ENCODE data around the gene NFKBIL1. TPM values are rescaled to one million over a fixed set of nuclear protein-coding genes. Genes with fewer than 3 reads are reported as not detected.
A peak's percentile ranks its signal among the peaks of the same experiment; 100 is the strongest.

NFKBIL1 gene
- total and polyA plus RNA-seq, 2 experiments from 2014 or later: 25.0 to 28.9 TPM

DNA sequence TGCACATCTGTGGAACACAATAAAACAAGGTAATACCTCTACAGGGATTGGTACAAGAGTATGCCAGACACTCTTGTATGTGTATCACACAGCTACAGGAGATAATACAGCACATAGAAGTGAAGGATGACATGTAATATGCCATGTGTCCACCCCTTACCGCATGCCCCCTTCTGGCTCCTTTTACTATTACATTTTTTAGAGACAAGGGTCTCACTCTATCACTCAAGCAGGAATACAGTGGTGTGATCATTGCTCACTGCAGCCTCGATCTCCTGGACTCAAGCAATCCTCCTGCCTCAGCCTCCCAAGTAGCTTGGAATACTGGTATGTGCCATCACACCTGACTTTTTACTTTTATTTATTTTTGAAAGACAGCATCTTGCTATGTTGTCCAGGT lies 49.6 kb downstream of the NFKBIL1 start:
- no peaks in the 10 kb centered on the region for H4K20me1 ChIP-seq (ENCODE audit: insufficient read depth, poor library complexity, severe bottlenecking)
- H3K4me3 ChIP-seq: no peak overlapping the region
- H3K79me2 ChIP-seq: no peaks in the 10 kb centered on the region
- H3K27ac ChIP-seq: no peak overlapping the region
- no peaks in the 10 kb centered on the region for H3K27me3 ChIP-seq
- H3K4me1 ChIP-seq (ENCODE audit: insufficient read depth): no peaks in the 10 kb centered on the region
- 39% methylated on average over 2 of the region's 2 CpGs for WGBS (ENCODE audit: low lambda C conversion rate, missing lambda C conversion rate)
- TF ChIP-seq EZH2phosphoT487 (IDR thresholded peaks at IDR 0.05; ENCODE audit: low read depth, severe bottlenecking, unreplicated experiment) (no peak), EZH2 (IDR thresholded peaks at IDR 0.05; ENCODE audit: borderline replicate concordance) (no peak)
- TF ChIP-seq, protein P1, sequence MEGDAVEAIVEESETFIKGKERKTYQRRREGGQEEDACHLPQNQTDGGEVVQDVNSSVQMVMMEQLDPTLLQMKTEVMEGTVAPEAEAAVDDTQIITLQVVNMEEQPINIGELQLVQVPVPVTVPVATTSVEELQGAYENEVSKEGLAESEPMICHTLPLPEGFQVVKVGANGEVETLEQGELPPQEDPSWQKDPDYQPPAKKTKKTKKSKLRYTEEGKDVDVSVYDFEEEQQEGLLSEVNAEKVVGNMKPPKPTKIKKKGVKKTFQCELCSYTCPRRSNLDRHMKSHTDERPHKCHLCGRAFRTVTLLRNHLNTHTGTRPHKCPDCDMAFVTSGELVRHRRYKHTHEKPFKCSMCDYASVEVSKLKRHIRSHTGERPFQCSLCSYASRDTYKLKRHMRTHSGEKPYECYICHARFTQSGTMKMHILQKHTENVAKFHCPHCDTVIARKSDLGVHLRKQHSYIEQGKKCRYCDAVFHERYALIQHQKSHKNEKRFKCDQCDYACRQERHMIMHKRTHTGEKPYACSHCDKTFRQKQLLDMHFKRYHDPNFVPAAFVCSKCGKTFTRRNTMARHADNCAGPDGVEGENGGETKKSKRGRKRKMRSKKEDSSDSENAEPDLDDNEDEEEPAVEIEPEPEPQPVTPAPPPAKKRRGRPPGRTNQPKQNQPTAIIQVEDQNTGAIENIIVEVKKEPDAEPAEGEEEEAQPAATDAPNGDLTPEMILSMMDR (IDR thresholded peaks at IDR 0.05; ENCODE audit: poor library complexity): peak; percentile 21
- H3K36me3 ChIP-seq (replicated peaks; ENCODE audit: insufficient read depth, low read depth): no peaks in the 10 kb centered on the region
- H3K9me3 ChIP-seq (ENCODE audit: low read depth): no peaks in the 10 kb centered on the region
- H2AFZ ChIP-seq: no peak overlapping the region
- H3K4me2 ChIP-seq: no peak overlapping the region
- H3K9me2 ChIP-seq (replicated peaks; ENCODE audit: insufficient read depth): no peaks in the 10 kb centered on the region
- DNase-seq (ENCODE audit: low spot score): no peak

DNA sequence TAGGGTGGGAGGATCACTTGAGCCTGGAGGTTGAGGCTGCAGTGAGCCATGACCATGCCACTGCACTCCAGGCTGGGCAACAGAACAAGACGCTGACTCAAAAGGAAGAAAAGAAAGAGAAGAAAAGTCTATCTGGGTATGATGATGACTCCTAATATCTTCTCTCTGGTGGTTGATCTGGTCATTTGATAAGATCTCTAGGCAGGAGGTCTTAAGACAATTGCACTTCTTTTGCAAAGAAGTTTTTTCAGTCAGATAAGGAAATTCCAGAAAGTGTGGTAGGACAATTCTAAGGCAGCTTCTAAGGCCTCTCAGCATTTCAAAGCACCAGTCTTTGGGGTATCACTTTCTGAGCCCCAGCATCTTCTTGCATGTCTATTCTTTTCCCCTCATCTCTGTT lies 59.9 kb downstream of the NFKBIL1 start:
- 73% methylated on average over 1 of the region's 1 CpG for WGBS (ENCODE audit: low lambda C conversion rate, missing lambda C conversion rate)
- H3K9me2 ChIP-seq (replicated peaks; ENCODE audit: insufficient read depth): no peaks in the 10 kb centered on the region
- H3K4me1 ChIP-seq (ENCODE audit: insufficient read depth): no peaks in the 10 kb centered on the region
- no peaks in the 10 kb centered on the region for H3K36me3 ChIP-seq (replicated peaks; ENCODE audit: insufficient read depth, low read depth)
- H3K27ac ChIP-seq: no peak overlapping the region
- H3K9me3 ChIP-seq (ENCODE audit: low read depth): no peaks in the 10 kb centered on the region
- no peak for DNase-seq (ENCODE audit: low spot score)
- no peak overlapping the region for H2AFZ ChIP-seq
- no peaks in the 10 kb centered on the region for H4K20me1 ChIP-seq (ENCODE audit: insufficient read depth, poor library complexity, severe bottlenecking)
- H3K4me3 ChIP-seq: no peak overlapping the region
- no peak overlapping the region for H3K4me2 ChIP-seq
- no peaks in the 10 kb centered on the region for H3K79me2 ChIP-seq
- H3K27me3 ChIP-seq: no peaks in the 10 kb centered on the region
- TF ChIP-seq EZH2phosphoT487 (IDR thresholded peaks at IDR 0.05; ENCODE audit: low read depth, severe bottlenecking, unreplicated experiment) (no peak), EZH2 (IDR thresholded peaks at IDR 0.05; ENCODE audit: borderline replicate concordance) (no peak)
- TF ChIP-seq, protein P1 (IDR thresholded peaks at IDR 0.05; ENCODE audit: poor library complexity): no peak

Small RNAs within 50 kb of the gene (small RNA-seq; reads per million reads assigned to genes)
- not detected for gene AL663061.1
- 820 reads per million, percentile 99 among the genes with 10 or more reads in this experiment for gene SNORD117
- not detected for gene SNORD84

Other genes with a start within 250 kb of the NFKBIL1 start
Only the 30 nearest of the 31 such genes appear.
- 46.9 and 52.2 TPM in 2 replicates for gene HLA-B, start 190.4 kb upstream of the NFKBIL1 start, total RNA-seq
- 151 and 216 TPM in 2 replicates for gene HLA-B, start 190.4 kb upstream of the NFKBIL1 start, polyA plus RNA-seq
- gene MICA, start 144.0 kb upstream of the NFKBIL1 start, total RNA-seq: 32.6 and 36.0 TPM in 2 replicates
- 41.9 and 43.8 TPM in 2 replicates for gene MICA, start 144.0 kb upstream of the NFKBIL1 start, polyA plus RNA-seq
- gene MICB, start 49.5 kb upstream of the NFKBIL1 start, total RNA-seq: 0.40 and 0.67 TPM in 2 replicates
- 0.11 and 0.44 TPM in 2 replicates for gene MICB, start 49.5 kb upstream of the NFKBIL1 start, polyA plus RNA-seq
- gene MCCD1, start 18.6 kb upstream of the NFKBIL1 start, total RNA-seq: 0.47 and 1.2 TPM in 2 replicates
- gene MCCD1, start 18.6 kb upstream of the NFKBIL1 start, polyA plus RNA-seq: 1.3 and 2.0 TPM in 2 replicates
- 207 and 287 TPM in 2 replicates for gene DDX39B, start 5.6 kb upstream of the NFKBIL1 start, total RNA-seq
- 210 and 238 TPM in 2 replicates for gene DDX39B, start 5.6 kb upstream of the NFKBIL1 start, polyA plus RNA-seq
- 0.63 and 0.88 TPM in 2 replicates for gene ATP6V1G2, start 1.0 kb upstream of the NFKBIL1 start, total RNA-seq
- 0.73 TPM in 1 of 2 replicates, not detected in the other for gene ATP6V1G2, start 1.0 kb upstream of the NFKBIL1 start, polyA plus RNA-seq
- not detected in 2 replicates for gene LTA, start 24.7 kb downstream of the NFKBIL1 start, total RNA-seq
- gene LTA, start 24.7 kb downstream of the NFKBIL1 start, polyA plus RNA-seq: not detected in 2 replicates
- gene TNF, start 28.0 kb downstream of the NFKBIL1 start, total RNA-seq: 0.63 TPM in 1 of 2 replicates, not detected in the other
- gene TNF, start 28.0 kb downstream of the NFKBIL1 start, polyA plus RNA-seq: 0.91 and 1.3 TPM in 2 replicates
- gene LTB, start 34.8 kb downstream of the NFKBIL1 start, total RNA-seq: 2.4 and 4.0 TPM in 2 replicates
- gene LTB, start 34.8 kb downstream of the NFKBIL1 start, polyA plus RNA-seq: 6.0 and 10.6 TPM in 2 replicates
- not detected in 2 replicates for gene LST1, start 38.7 kb downstream of the NFKBIL1 start, total RNA-seq
- gene LST1, start 38.7 kb downstream of the NFKBIL1 start, polyA plus RNA-seq: 1.5 and 2.4 TPM in 2 replicates
- not detected in 2 replicates for gene NCR3, start 45.4 kb downstream of the NFKBIL1 start, total RNA-seq
- not detected in 2 replicates for gene NCR3, start 45.4 kb downstream of the NFKBIL1 start, polyA plus RNA-seq
- gene AIF1, start 67.6 kb downstream of the NFKBIL1 start, total RNA-seq: 4.1 and 4.6 TPM in 2 replicates
- gene AIF1, start 67.6 kb downstream of the NFKBIL1 start, polyA plus RNA-seq: 7.2 and 12.8 TPM in 2 replicates
- 29.8 and 50.2 TPM in 2 replicates for gene PRRC2A, start 73.1 kb downstream of the NFKBIL1 start, total RNA-seq
- 47.5 and 69.0 TPM in 2 replicates for gene PRRC2A, start 73.1 kb downstream of the NFKBIL1 start, polyA plus RNA-seq
- gene BAG6, start 105.1 kb downstream of the NFKBIL1 start, total RNA-seq: 113 and 148 TPM in 2 replicates
- gene BAG6, start 105.1 kb downstream of the NFKBIL1 start, polyA plus RNA-seq: 84.6 and 85.7 TPM in 2 replicates
- gene APOM, start 108.3 kb downstream of the NFKBIL1 start, total RNA-seq: 9.3 and 10.4 TPM in 2 replicates
- gene APOM, start 108.3 kb downstream of the NFKBIL1 start, polyA plus RNA-seq: 28.2 and 40.7 TPM in 2 replicates
- gene C6orf47, start 113.2 kb downstream of the NFKBIL1 start, total RNA-seq: 21.3 and 23.3 TPM in 2 replicates
- gene C6orf47, start 113.2 kb downstream of the NFKBIL1 start, polyA plus RNA-seq: 19.8 and 25.4 TPM in 2 replicates
- gene GPANK1, start 117.4 kb downstream of the NFKBIL1 start, total RNA-seq: 11.5 and 18.1 TPM in 2 replicates
- 18.5 and 23.8 TPM in 2 replicates for gene GPANK1, start 117.4 kb downstream of the NFKBIL1 start, polyA plus RNA-seq
- gene CSNK2B, start 118.5 kb downstream of the NFKBIL1 start, total RNA-seq: 155 and 185 TPM in 2 replicates
- 181 and 202 TPM in 2 replicates for gene CSNK2B, start 118.5 kb downstream of the NFKBIL1 start, polyA plus RNA-seq
- 2.2 and 5.3 TPM in 2 replicates for gene LY6G5B, start 122.4 kb downstream of the NFKBIL1 start, total RNA-seq
- gene LY6G5B, start 122.4 kb downstream of the NFKBIL1 start, polyA plus RNA-seq: 14.9 and 18.9 TPM in 2 replicates
- 0.32 TPM in 1 of 2 replicates, not detected in the other for gene LY6G5C, start 133.5 kb downstream of the NFKBIL1 start, total RNA-seq
- gene LY6G5C, start 133.5 kb downstream of the NFKBIL1 start, polyA plus RNA-seq: 0.63 and 5.0 TPM in 2 replicates
- gene ABHD16A, start 155.7 kb downstream of the NFKBIL1 start, total RNA-seq: 63.2 and 66.8 TPM in 2 replicates
- gene ABHD16A, start 155.7 kb downstream of the NFKBIL1 start, polyA plus RNA-seq: 81.3 and 94.7 TPM in 2 replicates
- not detected in 2 replicates for gene LY6G6F, start 159.3 kb downstream of the NFKBIL1 start, total RNA-seq
- not detected in 2 replicates for gene LY6G6F, start 159.3 kb downstream of the NFKBIL1 start, polyA plus RNA-seq
- gene LY6G6D, start 167.7 kb downstream of the NFKBIL1 start, total RNA-seq: 1.3 TPM in 1 of 2 replicates, not detected in the other
- gene LY6G6D, start 167.7 kb downstream of the NFKBIL1 start, polyA plus RNA-seq: 1.2 and 3.0 TPM in 2 replicates
- gene LY6G6C, start 174.1 kb downstream of the NFKBIL1 start, total RNA-seq: not detected in 2 replicates
- 0.30 and 0.39 TPM in 2 replicates for gene LY6G6C, start 174.1 kb downstream of the NFKBIL1 start, polyA plus RNA-seq
- gene MPIG6B, start 175.8 kb downstream of the NFKBIL1 start, total RNA-seq: not detected in 2 replicates
- gene MPIG6B, start 175.8 kb downstream of the NFKBIL1 start, polyA plus RNA-seq: 0.33 TPM in 1 of 2 replicates, not detected in the other
- gene DDAH2, start 181.7 kb downstream of the NFKBIL1 start, total RNA-seq: 93.8 and 108 TPM in 2 replicates
- gene DDAH2, start 181.7 kb downstream of the NFKBIL1 start, polyA plus RNA-seq: 137 and 157 TPM in 2 replicates
- gene CLIC1, start 188.9 kb downstream of the NFKBIL1 start, total RNA-seq: 454 and 463 TPM in 2 replicates
- 555 and 599 TPM in 2 replicates for gene CLIC1, start 188.9 kb downstream of the NFKBIL1 start, polyA plus RNA-seq
- gene MSH5, start 192.4 kb downstream of the NFKBIL1 start, total RNA-seq: 6.4 and 7.9 TPM in 2 replicates
- 4.9 and 8.5 TPM in 2 replicates for gene MSH5, start 192.4 kb downstream of the NFKBIL1 start, polyA plus RNA-seq
- 1.4 and 4.1 TPM in 2 replicates for gene SAPCD1, start 215.0 kb downstream of the NFKBIL1 start, total RNA-seq
- gene SAPCD1, start 215.0 kb downstream of the NFKBIL1 start, polyA plus RNA-seq: 1.8 and 2.0 TPM in 2 replicates
- gene VWA7, start 229.7 kb downstream of the NFKBIL1 start, total RNA-seq: 1.5 and 3.4 TPM in 2 replicates
- gene VWA7, start 229.7 kb downstream of the NFKBIL1 start, polyA plus RNA-seq: 2.8 and 5.2 TPM in 2 replicates

Measured in hepatocyte (in vitro differentiated cells).